Breast epithelium (tissue), 4 donors: Measurements from ENCODE around the gene ARF3. TPM values are rescaled to one million over a fixed set of nuclear protein-coding genes. Genes with fewer than 3 reads are reported as not detected.

Experiments
- DNase-seq, 2 donors: peaks; one replicate each; pipeline ENCODE4 v3.0.0-alpha.2; 2019; ENCODE audit warnings: low spot score in 2 of 2
- H3K27ac ChIP-seq, 2 donors: fragments of 200-600 bp; sonication (generic) in 1 of 2; one replicate each; pipeline ENCODE4 v1.5.1; 2016 to 2019; ENCODE audit warnings: mild to moderate bottlenecking in 1 of 2
- H3K27me3 ChIP-seq, 2 donors: fragments of 200-600 bp; sonication (generic) in 1 of 2; one replicate each; pipeline versions ENCODE4 v1.5.1 to v1.6.0; 2017 to 2019; ENCODE audit warnings: control low read depth in 1 of 2, mild to moderate bottlenecking in 1 of 2
- H3K36me3 ChIP-seq: fragments of 200-600 bp; one replicate; pipeline ENCODE4 v1.5.1; 2019
- H3K4me1 ChIP-seq, 2 donors: fragments of 200-600 bp; sonication (generic); one replicate each; pipeline ENCODE4 v1.5.1; 2016 to 2019; ENCODE audit warnings: control low read depth in 1 of 2
- H3K4me3 ChIP-seq, 3 donors: fragments of 200-600 bp; sonication (generic); 1 replicate in 2 of 3; 2 replicates in 1 of 3; pipeline ENCODE4 v1.5.1; 2016 to 2019; ENCODE audit warnings: mild to moderate bottlenecking in 3 of 3, moderate library complexity in 2 of 3
- H3K9me3 ChIP-seq, 2 donors: fragments of 200-600 bp; sonication (generic) in 1 of 2; one replicate each; pipeline ENCODE4 v1.5.1; 2016 to 2019; ENCODE audit warnings: control low read depth in 1 of 2
- POLR2A ChIP-seq: fragments of 450-650 bp; IDR thresholded peaks from one replicate; pipeline ENCODE4 v1.6.1; 2016; ENCODE audit warnings: antibody characterized with exemption, mild to moderate bottlenecking, moderate library complexity
- POLR2AphosphoS5 ChIP-seq, 3 donors: sonication (generic); formaldehyde crosslinking; IDR thresholded peaks; one replicate each; pipeline ENCODE4 v1.6.1; 2017; ENCODE audit warnings: antibody characterized with exemption in 3 of 3
- intact Hi-C: fragments of 100-400 bp; cut with DNase I; formaldehyde crosslinking; loops from one replicate; pipeline ENCODE4 v1.15.1; 2023; ENCODE audit warnings: low total_unique reads
- total RNA-seq, 3 donors: library from RNA; depleted of rRNA; stranded (reverse); fragments of >200 nt; gene quantifications; one replicate each; pipeline ENCODE4 v1.1.0, GENCODE V29; 2016
- TF ChIP-seq, protein P1 (sequence below), 3 donors: fragments of 450-650 bp; IDR thresholded peaks; one replicate each; pipeline ENCODE4 v1.5.1; 2016 to 2017; ENCODE audit warnings: antibody characterized with exemption in 3 of 3, mild to moderate bottlenecking in 3 of 3, moderate library complexity in 3 of 3

Gene ARF3
- total RNA-seq, 3 donors from 2014 or later, result 65.2 to 86.2 (median 75.2) TPM

DNA sequence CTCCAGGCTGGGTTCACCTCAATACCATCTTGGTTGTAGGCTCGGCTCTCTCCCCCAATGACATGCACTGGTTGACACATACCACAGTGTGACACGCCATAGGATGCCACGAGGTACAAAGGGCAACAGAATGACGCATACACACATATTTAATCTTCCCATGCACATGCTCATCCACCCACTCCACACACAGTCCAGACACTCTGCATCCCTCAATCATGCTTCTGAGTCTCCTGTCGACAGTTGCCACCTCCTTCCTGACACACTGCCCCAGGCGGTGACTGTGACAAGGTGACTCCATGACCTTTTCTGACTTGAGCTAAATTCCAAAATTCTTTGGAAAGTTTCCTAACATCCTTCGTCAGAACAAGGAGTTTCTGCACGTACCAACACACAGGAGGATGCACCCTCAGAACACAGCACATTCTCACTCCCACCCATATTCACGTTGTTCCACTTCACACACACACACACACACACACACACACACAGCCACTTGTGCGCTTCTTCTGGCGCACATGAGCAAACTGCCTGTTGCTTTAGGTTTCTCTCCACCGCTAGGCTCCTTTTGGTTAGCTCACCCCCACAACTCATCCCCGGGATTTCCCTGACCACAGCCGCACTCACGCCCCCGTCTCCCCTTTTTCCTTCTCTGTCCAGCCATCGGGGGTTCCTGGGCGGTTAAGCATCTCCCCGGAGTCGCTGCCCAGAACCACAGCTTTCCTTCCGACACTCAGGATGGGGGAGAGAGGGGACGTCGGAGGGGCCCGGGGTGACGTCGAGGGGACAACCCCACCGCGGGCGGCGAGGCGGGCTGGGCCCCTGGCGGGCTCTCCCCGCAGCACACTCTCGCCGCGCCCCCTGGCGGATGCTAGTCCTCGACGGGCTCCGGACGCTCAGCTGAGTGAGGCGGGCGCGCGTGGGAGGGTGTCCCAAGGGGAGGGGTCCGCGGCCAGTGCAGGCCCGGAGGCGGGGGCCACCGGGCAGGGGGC is 20.3 kb upstream of the ARF3 start:
- Histone ChIP-seq H3K9me3 (no peaks in the 10 kb centered on the region), H3K27ac (no peak overlapping the region), H3K4me3 (peak overlapping the region; percentile 36 to 66 (median 42)), H3K4me1 (peaks cover 18 to 32% of the 10 kb centered on the region in 2 donors), H3K36me3 (no peaks in the 10 kb centered on the region), H3K27me3 (peaks cover 3 to 73% of the 10 kb centered on the region in 2 donors)
- no peak for DNase-seq
- intact Hi-C loops, result no loop called here
- TF ChIP-seq POLR2AphosphoS5 (IDR thresholded peaks at IDR 0.05) (no peak), POLR2A (no peak)
- TF ChIP-seq, protein P1, sequence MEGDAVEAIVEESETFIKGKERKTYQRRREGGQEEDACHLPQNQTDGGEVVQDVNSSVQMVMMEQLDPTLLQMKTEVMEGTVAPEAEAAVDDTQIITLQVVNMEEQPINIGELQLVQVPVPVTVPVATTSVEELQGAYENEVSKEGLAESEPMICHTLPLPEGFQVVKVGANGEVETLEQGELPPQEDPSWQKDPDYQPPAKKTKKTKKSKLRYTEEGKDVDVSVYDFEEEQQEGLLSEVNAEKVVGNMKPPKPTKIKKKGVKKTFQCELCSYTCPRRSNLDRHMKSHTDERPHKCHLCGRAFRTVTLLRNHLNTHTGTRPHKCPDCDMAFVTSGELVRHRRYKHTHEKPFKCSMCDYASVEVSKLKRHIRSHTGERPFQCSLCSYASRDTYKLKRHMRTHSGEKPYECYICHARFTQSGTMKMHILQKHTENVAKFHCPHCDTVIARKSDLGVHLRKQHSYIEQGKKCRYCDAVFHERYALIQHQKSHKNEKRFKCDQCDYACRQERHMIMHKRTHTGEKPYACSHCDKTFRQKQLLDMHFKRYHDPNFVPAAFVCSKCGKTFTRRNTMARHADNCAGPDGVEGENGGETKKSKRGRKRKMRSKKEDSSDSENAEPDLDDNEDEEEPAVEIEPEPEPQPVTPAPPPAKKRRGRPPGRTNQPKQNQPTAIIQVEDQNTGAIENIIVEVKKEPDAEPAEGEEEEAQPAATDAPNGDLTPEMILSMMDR (IDR thresholded peaks at IDR 0.05), result peak; percentile 56 to 79 (median 67)

DNA sequence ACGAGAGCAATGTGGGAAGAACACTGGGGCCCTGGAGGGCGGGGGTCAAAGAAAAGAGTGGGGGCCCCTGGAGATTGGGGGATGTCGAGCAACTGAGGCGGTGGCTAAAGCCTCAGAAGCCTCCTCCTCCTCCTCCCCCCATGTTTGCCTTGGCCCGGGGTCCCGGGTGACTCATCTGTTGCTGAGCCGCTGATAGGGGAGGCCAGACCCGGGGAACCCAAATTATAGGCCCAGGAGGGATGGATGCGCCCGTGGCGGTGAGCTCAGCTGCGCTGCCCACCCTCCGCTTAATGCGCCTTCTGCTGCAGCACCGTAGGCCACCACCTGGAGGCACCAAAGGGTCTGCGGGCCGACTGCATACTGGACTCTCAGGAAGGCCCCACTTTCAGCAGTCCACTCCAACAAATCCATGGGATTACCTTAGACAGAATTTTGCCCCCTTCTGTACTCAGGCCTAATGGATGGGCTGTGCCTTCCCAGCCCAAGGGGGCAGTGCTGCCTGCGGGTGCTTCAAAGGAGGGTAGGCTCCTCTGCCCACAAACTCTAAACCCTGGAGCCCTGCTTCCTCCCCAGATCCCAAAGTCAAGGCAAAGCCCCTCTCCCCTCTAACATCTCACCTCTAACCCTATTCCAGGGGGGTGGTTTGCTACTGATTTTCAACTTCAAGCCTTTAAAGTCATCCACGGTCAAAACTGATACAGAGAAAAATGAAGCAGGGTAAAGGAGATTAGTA is 16.8 kb upstream of the ARF3 start:
- TF ChIP-seq POLR2A (no peak), POLR2AphosphoS5 (IDR thresholded peaks at IDR 0.05) (no peak)
- TF ChIP-seq, protein P1 (IDR thresholded peaks at IDR 0.05), result no peak
- H3K27me3 ChIP-seq, result peaks cover 14 to 79% of the 10 kb centered on the region in 2 donors
- no peak overlapping the region for H3K4me3 ChIP-seq
- H3K4me1 ChIP-seq, result peaks cover 5 to 20% of the 10 kb centered on the region in 2 donors
- no peaks in the 10 kb centered on the region for H3K9me3 ChIP-seq
- intact Hi-C loops, result no loop called here
- no peaks in the 10 kb centered on the region for H3K36me3 ChIP-seq
- H3K27ac ChIP-seq, result no peak overlapping the region
- DNase-seq, result no peak

DNA sequence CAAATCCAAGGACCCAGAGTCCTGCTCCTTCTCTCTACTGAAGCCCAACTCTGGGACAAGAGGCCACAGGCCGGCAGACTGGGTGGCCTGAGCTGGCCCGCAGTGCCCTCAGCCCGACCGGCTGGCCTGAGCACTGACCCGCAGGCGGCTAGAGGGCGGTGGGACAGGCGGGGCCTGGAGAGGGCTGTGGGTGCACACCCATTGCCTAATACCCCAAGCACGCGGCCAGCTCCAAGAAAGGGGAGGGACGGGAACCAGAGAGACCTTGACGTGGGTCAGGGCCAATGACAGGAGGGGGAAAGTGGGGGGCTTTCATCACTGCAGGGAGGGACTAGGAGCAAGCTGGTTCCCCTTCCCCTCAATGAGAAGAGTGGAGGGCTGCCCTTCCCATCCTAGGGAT is 16.2 kb upstream of the ARF3 start:
- Histone ChIP-seq H3K27me3 (peaks cover 15 to 74% of the 10 kb centered on the region in 2 donors), H3K27ac (no peak overlapping the region), H3K4me1 (peaks cover 5 to 14% of the 10 kb centered on the region in 2 donors), H3K36me3 (no peaks in the 10 kb centered on the region), H3K9me3 (no peaks in the 10 kb centered on the region), H3K4me3 (no peak overlapping the region)
- no peak for TF ChIP-seq POLR2AphosphoS5 (IDR thresholded peaks at IDR 0.05)
- TF ChIP-seq, protein P1 (IDR thresholded peaks at IDR 0.05), result no peak
- TF ChIP-seq POLR2A, result no peak
- no peak for DNase-seq
- intact Hi-C loops, result no loop called here

- peaks cover 5 to 9% of the 10 kb centered on the region in 2 donors for H3K4me1 ChIP-seq
- no peak overlapping the region for H3K27ac ChIP-seq
- no peak for DNase-seq
- intact Hi-C loops, result no loop called here
- TF ChIP-seq, protein P1 (IDR thresholded peaks at IDR 0.05), result no peak
- TF ChIP-seq POLR2AphosphoS5 (IDR thresholded peaks at IDR 0.05), result no peak
- TF ChIP-seq POLR2A, result no peak
- H3K9me3 ChIP-seq, result no peaks in the 10 kb centered on the region
- H3K27me3 ChIP-seq, result peaks cover 12 to 69% of the 10 kb centered on the region in 2 donors
- no peak overlapping the region for H3K4me3 ChIP-seq
- H3K36me3 ChIP-seq, result no peaks in the 10 kb centered on the region
Observed at GRCh38 chr12:48972952-48973483, 15.7 kb upstream of the ARF3 start.
